KOPT-K1 (cell line): ENCODE data around the gene MAN1C1.

Experiments
- H3K27ac ChIP-seq: fragments of 200-600 bp; sonication (generic); 2 replicates; pipeline ENCODE4 v1.5.1; 2016; ENCODE audit warnings: antibody characterized with exemption, mild to moderate bottlenecking, low read depth, low read length; ENCODE audit not compliant: poor library complexity, severe bottlenecking
- H3K36me3 ChIP-seq: fragments of 200-600 bp; sonication (generic); 2 replicates; pipeline ENCODE4 v1.5.1; 2017; ENCODE audit warnings: antibody characterized with exemption, mild to moderate bottlenecking, low read length, moderate library complexity; ENCODE audit not compliant: insufficient read depth
- H3K9me3 ChIP-seq: fragments of 200-600 bp; sonication (generic); 2 replicates; pipeline ENCODE4 v1.5.1; 2017; ENCODE audit warnings: antibody characterized with exemption, low read length, mild to moderate bottlenecking; ENCODE audit not compliant: insufficient read depth, poor library complexity, severe bottlenecking

Gene MAN1C1

DNA sequence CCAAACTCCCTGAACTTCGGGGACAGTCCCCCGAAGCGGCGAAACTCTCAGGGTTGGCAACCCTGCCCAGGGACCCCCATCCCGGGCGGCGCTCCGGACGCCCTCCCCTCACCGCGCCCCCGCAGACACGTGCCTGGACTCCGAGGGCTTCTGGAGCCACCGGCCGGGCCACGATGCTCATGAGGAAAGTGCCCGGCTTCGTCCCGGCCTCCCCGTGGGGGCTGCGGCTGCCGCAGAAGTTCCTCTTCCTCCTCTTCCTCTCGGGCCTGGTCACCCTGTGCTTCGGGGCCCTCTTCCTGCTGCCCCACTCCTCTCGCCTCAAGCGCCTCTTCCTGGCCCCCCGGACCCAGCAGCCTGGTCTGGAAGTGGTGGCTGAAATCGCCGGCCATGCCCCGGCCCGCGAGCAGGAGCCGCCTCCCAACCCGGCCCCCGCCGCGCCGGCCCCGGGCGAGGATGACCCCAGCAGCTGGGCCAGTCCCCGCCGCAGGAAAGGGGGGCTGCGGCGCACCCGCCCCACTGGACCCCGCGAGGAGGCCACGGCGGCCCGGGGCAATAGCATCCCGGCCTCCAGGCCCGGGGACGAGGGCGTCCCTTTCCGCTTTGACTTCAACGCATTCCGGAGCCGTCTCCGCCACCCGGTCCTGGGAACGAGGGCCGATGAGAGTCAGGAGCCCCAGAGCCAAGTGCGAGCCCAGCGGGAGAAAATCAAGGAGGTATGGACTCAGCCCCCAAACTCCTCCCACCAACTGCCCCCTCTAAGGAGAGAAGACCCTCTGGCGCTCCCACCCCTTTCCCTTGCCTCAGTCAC is 1.2 kb downstream of the MAN1C1 start:
- H3K27ac ChIP-seq, result no peak overlapping the region
- no peaks in the 10 kb centered on the region for H3K36me3 ChIP-seq
- H3K9me3 ChIP-seq, result no peaks in the 10 kb centered on the region

DNA sequence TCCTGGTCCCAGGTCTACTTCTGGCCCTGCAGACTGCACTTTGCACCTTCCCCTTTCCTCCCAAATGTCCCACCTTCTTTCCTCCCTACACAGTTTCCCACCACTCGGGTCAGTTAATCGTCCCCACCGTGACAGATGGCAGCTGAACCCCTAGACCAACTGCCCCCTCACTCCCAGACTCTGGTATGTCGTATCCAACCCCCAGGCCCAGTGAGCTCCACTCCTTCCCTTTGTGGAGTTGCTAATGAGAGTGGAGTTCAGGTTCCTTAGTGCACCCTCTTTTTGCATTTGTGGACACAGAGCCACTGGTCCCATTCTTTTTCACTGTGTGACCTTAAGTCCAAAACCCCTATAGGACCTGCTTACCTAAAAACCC is 1.8 kb downstream of the MAN1C1 start:
- no peaks in the 10 kb centered on the region for H3K9me3 ChIP-seq
- H3K36me3 ChIP-seq, result no peaks in the 10 kb centered on the region
- H3K27ac ChIP-seq, result no peak overlapping the region

DNA sequence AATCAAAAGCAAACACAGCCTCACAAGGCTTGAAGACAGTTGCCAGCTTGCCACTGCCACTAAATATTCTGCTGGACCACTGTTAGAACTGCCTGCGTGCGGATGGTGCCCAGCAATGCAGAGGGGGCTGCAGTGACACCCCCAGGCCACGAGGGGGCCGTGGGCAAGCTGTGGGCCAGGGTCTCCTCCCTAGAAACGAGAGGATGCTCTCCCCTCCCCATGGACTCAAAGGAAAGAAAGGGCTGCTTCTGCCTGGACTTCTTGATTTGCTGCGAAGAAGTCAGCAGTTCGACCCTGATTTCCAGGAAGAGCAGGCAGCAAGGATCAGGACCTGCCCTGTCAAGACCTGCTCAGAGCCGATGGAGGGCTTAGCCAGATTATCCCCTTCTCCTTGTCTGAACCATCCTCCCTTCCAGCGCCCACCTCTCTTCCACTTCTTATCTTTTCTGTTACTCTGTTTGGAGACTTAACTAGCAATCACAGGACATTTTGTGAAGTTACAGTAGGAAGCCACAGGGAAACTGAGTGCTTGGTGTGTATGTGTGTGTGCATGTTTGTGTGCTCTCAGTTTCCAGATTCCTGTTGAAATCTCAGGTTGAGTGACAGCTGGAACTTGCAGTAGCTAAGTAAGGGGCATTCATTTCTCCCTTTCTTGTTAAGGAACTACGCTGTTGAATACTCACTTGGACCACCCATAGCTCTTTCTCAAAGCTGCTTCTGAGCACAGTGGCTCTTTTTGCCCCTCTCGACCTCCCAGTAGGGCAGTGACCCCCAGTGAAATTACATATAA is 2.7 kb downstream of the MAN1C1 start:
- Histone ChIP-seq H3K9me3 (no peaks in the 10 kb centered on the region), H3K27ac (no peak overlapping the region), H3K36me3 (no peaks in the 10 kb centered on the region)

DNA sequence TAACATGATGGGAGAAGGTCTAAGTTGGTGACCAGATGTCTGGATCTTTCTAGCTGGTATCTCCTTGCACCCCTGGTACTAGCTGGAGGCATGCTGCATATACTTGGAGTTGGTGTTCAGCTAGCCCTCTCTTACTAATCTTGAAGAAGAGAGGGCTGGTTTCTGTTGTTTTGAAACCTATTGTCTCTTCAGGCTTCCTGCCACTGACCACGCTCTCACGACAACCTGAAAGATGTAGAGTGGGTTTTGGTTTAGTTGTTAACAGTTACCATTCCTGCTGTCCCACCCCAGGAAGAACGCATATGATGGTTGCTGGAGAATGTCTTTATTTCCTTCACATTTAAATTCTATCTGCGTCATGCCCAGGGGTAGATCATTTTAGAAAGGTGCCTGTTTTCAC is 3.6 kb downstream of the MAN1C1 start:
- H3K27ac ChIP-seq, result no peak overlapping the region
- H3K9me3 ChIP-seq, result no peaks in the 10 kb centered on the region
- no peaks in the 10 kb centered on the region for H3K36me3 ChIP-seq

DNA sequence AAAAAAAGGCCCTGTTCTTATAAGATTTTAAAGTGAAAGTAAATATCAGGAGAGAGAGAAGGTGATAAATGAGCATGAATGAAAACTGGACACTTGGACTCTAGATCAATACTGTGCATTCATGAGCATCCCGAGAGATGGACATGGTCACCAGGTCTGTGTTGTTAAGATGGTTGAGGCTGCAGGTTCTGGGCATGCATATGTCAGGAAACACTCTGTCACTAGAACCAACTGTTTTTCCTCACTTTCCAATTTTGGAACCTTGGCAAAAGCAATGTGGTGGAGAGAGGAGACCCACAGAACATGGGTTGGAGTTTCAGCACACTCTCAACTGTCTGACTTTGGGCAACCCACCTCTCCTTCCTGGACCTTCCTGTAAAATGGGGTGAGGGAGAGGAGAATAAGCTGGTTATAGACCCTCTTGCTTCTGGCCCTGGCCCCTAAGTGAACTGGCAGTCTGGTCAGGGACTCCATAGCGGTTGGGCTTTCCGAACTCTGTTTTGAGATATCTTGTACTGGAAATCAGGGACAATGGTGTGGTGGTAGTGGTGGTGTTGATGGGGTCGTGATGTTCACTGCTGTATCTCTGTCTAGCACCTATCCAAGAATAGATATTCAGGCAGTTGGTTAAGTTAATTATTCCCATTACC is 4.2 kb downstream of the MAN1C1 start:
- H3K36me3 ChIP-seq, result no peaks in the 10 kb centered on the region
- no peak overlapping the region for H3K27ac ChIP-seq
- peaks cover 3% of the 10 kb centered on the region for H3K9me3 ChIP-seq

DNA sequence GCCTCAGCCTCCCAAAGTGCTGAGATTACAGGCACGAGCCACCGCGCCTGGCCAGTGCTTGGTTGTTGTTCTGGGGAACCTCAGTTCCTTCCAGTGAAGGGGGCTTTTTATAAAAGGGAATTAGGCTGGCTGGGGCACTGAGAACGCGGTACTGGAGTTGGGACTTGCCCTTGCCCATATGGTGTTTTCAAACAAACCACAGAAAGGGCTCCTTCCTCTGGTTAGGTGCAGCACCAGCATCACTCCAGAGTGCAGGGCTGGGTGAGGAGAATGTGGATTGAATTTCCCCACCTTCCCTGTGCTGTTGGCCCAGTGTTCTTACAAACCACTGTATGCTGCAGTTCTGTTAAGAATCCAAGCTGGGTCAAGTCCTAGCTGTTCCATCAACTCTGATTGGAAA is 5.3 kb downstream of the MAN1C1 start:
- peaks cover 8% of the 10 kb centered on the region for H3K9me3 ChIP-seq
- no peaks in the 10 kb centered on the region for H3K36me3 ChIP-seq
- H3K27ac ChIP-seq, result no peak overlapping the region

DNA sequence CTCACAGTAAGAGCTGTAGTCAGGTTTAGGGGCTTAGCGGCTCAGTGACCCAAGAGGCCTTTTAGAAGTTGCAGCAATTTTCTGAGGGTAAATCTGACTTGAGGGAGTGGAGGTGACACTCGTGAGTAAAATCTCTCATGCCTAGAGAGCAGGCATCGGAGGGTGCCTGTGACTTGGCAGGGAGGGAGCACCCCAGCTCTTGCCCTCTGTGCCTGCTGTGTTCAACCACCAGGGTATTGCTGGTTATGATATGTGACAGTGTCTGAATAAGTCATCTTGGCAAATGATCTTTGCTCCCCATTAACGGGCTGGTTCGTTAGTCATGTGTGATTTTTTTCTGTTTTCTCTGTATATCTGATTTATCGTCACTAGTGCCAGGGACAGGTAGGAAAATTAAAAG is 5.9 kb downstream of the MAN1C1 start:
- H3K36me3 ChIP-seq, result no peaks in the 10 kb centered on the region
- H3K27ac ChIP-seq, result no peak overlapping the region
- peaks cover 8% of the 10 kb centered on the region for H3K9me3 ChIP-seq

DNA sequence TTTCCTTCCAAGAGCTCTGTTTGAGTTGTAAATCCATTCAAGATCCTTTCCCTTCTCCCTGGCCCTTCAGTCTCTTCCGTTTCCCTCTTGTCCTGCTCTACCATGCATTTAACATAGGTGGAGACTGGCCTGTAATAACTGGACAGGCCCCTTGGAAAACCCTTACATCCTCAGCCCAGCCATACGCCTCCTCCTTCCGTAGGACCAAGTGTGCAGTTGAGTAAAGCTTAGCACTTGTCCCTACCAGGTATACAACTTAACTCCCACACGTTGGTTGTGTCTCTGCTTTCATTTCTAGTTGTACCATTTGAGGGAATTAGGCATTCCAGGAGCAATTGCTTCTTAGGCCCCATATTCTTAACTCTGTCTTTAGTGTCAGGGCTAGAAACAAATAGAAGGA is 6.4 kb downstream of the MAN1C1 start:
- Histone ChIP-seq H3K9me3 (peaks cover 8% of the 10 kb centered on the region), H3K27ac (no peak overlapping the region), H3K36me3 (no peaks in the 10 kb centered on the region)

DNA sequence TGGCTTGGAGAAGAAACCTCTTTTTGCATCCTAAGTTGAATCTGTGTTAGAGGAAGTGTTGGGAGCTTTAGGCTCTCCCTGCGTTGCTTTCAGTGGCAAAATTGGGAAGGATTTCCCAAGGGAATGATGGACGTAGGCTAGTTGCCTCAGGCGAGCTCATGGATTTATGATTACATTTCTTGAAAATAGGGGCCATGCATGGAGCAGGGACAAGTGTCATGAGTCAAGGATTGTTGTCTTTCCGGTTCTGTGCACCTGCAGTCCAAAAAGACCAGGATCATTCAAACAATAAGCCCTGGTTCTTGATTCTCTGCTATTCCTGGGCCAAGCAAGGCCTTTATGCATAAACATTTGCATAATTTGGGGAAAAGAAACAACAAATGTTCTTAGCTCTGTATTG is 7.1 kb downstream of the MAN1C1 start:
- Histone ChIP-seq H3K36me3 (no peaks in the 10 kb centered on the region), H3K27ac (no peak overlapping the region), H3K9me3 (peaks cover 8% of the 10 kb centered on the region)

DNA sequence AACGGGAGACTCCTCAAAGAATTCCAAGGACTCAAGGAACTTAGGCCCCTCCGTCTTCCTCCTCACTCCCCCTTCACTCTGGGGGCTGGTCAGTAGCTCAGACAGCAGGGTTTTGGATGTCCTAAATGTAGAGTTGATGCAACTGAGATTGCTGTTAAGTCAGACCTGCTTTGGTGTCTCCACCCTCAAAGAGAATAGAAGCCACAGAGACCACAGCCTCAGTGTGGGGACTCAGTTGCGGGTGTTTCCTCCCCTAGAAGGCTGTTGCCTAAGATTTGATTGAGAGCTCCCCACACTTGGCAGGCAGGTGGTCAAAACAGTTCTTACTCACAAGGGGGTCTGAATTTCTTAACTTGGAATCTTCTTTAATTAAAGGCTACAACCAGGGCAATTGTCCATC is 7.6 kb downstream of the MAN1C1 start:
- Histone ChIP-seq H3K9me3 (peaks cover 8% of the 10 kb centered on the region), H3K36me3 (no peaks in the 10 kb centered on the region), H3K27ac (no peak overlapping the region)

DNA sequence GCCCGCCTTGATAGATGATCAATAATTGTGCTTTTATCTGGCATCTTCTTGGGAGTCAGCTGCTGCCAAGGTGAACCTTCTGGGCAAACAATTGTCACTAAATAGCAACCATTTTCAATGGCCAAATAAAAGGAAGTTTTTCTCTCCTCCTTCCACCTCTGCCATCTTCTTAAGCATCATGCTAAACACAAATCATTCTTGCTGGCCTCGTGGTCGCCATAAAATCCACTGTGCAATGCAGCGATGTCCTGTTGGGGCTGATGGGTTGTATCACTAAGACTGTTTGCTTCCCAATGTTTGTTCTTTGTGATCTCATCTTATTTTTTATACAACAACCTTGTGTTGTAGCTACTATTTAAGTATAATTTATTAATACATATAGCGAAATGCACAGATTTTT is 8.0 kb downstream of the MAN1C1 start:
- H3K27ac ChIP-seq, result no peak overlapping the region
- peaks cover 8% of the 10 kb centered on the region for H3K9me3 ChIP-seq
- no peaks in the 10 kb centered on the region for H3K36me3 ChIP-seq

DNA sequence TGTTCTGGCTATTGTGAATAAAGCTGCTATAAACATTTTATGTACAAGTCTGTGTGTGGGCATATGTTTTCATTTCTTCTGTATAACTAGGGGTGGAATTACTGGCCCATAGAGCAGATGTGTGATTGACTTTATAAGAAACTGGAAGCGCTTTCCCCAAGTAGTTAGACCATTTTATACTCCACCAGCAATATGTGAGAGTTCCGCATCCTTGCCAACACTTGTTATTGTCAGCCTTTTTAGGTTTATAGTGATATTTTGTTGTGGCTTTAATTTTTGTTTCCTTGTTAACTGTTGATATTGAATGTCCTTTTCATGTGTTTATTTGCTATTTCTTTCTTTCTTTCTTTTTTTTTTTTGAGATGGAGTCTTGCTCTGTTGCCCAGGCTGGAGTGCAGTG is 9.4 kb downstream of the MAN1C1 start:
- H3K36me3 ChIP-seq, result no peaks in the 10 kb centered on the region
- peaks cover 8% of the 10 kb centered on the region for H3K9me3 ChIP-seq
- no peak overlapping the region for H3K27ac ChIP-seq

DNA sequence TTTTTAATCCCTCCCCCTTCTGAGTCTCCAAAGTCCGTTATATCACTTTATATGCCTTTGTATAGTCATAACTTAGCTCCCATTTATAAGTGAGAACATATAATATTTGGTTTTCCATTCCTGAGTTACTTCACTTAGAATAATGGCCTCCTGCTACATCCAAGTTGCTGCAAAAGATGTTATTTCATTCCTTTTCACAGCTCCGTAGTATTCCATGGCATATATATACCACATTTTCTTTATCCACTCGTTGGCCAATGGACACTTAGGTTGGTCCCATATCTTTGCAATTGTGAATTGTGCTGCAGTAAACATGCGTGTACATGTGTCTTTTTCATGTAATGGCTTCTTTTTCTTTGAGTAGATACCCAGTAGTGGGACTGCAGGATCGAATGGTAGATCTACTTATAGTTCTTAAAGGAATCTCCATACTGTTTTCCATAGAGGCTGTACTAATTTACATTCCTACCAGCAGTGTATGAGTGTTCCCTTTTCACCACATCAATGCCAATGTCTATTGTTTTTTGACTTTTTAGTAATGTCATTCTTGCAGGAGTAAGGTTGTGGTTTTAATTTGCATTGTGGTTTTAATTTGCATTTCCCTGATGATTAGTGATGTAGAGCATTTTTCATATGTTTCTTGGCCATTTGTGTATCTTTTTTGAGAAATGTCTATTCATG is 12.3 kb downstream of the MAN1C1 start:
- no peak overlapping the region for H3K27ac ChIP-seq
- H3K36me3 ChIP-seq, result no peaks in the 10 kb centered on the region
- H3K9me3 ChIP-seq, result peaks cover 12% of the 10 kb centered on the region

DNA sequence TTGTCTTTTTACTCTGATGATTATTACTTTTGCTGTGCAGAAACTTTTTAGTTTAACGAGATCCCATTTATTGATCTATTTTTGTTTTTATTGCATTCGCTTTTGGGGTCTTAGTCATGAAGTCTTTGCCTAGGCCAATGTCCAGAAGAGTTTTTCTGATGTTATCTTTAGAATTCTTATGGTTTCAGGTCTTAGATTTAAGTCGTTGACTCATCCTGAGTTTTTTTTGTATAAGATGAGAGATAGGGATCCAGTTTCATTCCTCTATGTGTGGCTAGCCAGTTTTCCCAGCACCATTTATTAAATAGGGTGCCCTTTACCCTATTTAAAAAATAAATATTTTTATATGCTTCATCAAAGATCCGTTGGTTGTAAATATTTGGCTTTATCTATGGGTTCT is 13.2 kb downstream of the MAN1C1 start:
- H3K36me3 ChIP-seq, result no peaks in the 10 kb centered on the region
- H3K27ac ChIP-seq, result no peak overlapping the region
- peaks cover 12% of the 10 kb centered on the region for H3K9me3 ChIP-seq
